ENCODE results near the gene DDR1. TPM values are rescaled to one million over a fixed set of nuclear protein-coding genes. Genes with fewer than 3 reads are reported as not detected.

Gene DDR1
- total and polyA plus RNA-seq, 2 experiments from 2014 or later: 58.3 to 154 TPM

GRCh38 chr6:30896541-30896940, 12.2 kb downstream of the DDR1 start (continued):
- no peak for TF ChIP-seq ZNF462 (CRISPR knock-in tag; IDR thresholded peaks at IDR 0.05)
- TF ChIP-seq, protein P1, sequence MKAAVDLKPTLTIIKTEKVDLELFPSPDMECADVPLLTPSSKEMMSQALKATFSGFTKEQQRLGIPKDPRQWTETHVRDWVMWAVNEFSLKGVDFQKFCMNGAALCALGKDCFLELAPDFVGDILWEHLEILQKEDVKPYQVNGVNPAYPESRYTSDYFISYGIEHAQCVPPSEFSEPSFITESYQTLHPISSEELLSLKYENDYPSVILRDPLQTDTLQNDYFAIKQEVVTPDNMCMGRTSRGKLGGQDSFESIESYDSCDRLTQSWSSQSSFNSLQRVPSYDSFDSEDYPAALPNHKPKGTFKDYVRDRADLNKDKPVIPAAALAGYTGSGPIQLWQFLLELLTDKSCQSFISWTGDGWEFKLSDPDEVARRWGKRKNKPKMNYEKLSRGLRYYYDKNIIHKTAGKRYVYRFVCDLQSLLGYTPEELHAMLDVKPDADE (IDR thresholded peaks at IDR 0.05): no peak

DNA sequence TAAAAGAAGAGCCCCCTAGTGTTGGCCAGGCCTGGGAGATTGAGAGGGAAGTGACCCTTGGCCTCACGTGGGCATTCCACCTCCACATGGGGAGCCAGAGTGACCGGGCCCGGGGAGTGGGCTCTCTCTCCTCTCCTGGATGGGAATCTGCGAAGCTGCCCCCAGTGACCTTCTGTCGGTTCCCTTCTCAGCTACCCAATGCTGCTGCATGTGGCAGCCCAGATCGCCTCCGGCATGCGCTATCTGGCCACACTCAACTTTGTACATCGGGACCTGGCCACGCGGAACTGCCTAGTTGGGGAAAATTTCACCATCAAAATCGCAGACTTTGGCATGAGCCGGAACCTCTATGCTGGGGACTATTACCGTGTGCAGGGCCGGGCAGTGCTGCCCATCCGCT, 13.6 kb downstream of the DDR1 start:
- Histone ChIP-seq H3K9me2 (ENCODE audit: insufficient read depth) (no peaks in the 10 kb centered on the region), H3K4me3 (no peak overlapping the region), H3K27ac (ENCODE audit: low read depth) (no peak overlapping the region), H3K4me2 (no peak overlapping the region), H2AFZ (no peak overlapping the region), H4K20me1 (replicated peaks; ENCODE audit: insufficient read depth) (peaks cover 4% of the 10 kb centered on the region; the same call in 1 of the 2 replicates), H3F3A (replicated peaks; ENCODE audit: low read depth) (no peaks in the 10 kb centered on the region), H3K27me3 (ENCODE audit: insufficient read depth) (no peaks in the 10 kb centered on the region), H3K36me3 (ENCODE audit: insufficient read depth) (peaks cover 12% of the 10 kb centered on the region), H3K4me1 (ENCODE audit: insufficient read depth) (no peaks in the 10 kb centered on the region), H3K79me2 (replicated peaks; ENCODE audit: insufficient read depth) (no peaks in the 10 kb centered on the region)
- ATAC-seq: no peak
- Mint-ChIP-seq H3K27me3 (ENCODE audit: insufficient read depth, low read depth, poor library complexity) (peaks cover 6% of the 10 kb centered on the region), H3K36me3 (ENCODE audit: low read depth) (peaks cover 55% of the 10 kb centered on the region), H3K9me3 (no peaks in the 10 kb centered on the region), H3K27ac (no peak overlapping the region), H3K4me1 (peaks cover under 1% of the 10 kb centered on the region), H3K4me3 (no peak overlapping the region)
- TF ChIP-seq JUNB (IDR thresholded peaks at IDR 0.05; ENCODE audit: unreplicated experiment): no peak
- TF ChIP-seq, protein P2, sequence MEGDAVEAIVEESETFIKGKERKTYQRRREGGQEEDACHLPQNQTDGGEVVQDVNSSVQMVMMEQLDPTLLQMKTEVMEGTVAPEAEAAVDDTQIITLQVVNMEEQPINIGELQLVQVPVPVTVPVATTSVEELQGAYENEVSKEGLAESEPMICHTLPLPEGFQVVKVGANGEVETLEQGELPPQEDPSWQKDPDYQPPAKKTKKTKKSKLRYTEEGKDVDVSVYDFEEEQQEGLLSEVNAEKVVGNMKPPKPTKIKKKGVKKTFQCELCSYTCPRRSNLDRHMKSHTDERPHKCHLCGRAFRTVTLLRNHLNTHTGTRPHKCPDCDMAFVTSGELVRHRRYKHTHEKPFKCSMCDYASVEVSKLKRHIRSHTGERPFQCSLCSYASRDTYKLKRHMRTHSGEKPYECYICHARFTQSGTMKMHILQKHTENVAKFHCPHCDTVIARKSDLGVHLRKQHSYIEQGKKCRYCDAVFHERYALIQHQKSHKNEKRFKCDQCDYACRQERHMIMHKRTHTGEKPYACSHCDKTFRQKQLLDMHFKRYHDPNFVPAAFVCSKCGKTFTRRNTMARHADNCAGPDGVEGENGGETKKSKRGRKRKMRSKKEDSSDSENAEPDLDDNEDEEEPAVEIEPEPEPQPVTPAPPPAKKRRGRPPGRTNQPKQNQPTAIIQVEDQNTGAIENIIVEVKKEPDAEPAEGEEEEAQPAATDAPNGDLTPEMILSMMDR (conservative IDR thresholded peaks at IDR 0.05; ENCODE audit: low read depth in 2 of 2): peak in 1 of 2 experiments; percentile 21; a peak in 1 of 4 replicates
- no peak for DNase-seq (ENCODE audit: low spot score)

Data from GM23338 (cell line).